Skin epidermis (tissue), 12 donors: ENCODE data around the gene PCCA.

Source experiments
- H3K27ac ChIP-seq, 21 experiments: fragments of 200-600 bp; sonication (generic) in 11 of 21; one replicate each; pipeline ENCODE4 v1.5.0; 2020; ENCODE audit warnings: mild to moderate bottlenecking in 3 of 21, inconsistent platforms in 2 of 21, moderate library complexity in 2 of 21
- H3K4me3 ChIP-seq, 7 experiments: fragments of 200-600 bp; sonication (generic) in 2 of 7; one replicate each; pipeline ENCODE4 v1.5.0; 2020; ENCODE audit warnings: inconsistent platforms in 2 of 7, mild to moderate bottlenecking in 2 of 7, moderate library complexity in 1 of 7

The PCCA gene

GRCh38 chr13:100336795-100337516, 248.1 kb downstream of the PCCA start:
- Histone ChIP-seq H3K27ac (no peak overlapping the region), H3K4me3 (no peak overlapping the region)

GRCh38 chr13:100338275-100338674, 249.4 kb downstream of the PCCA start:
- no peak overlapping the region for H3K27ac ChIP-seq
- H3K4me3 ChIP-seq, result no peak overlapping the region

GRCh38 chr13:100339411-100339940, 250.6 kb downstream of the PCCA start:
- Histone ChIP-seq H3K4me3 (no peak overlapping the region), H3K27ac (no peak overlapping the region)

- H3K27ac ChIP-seq, result no peak overlapping the region
- no peak overlapping the region for H3K4me3 ChIP-seq
Observed at GRCh38 chr13:100340865-100341264, 252.0 kb downstream of the PCCA start.

DNA sequence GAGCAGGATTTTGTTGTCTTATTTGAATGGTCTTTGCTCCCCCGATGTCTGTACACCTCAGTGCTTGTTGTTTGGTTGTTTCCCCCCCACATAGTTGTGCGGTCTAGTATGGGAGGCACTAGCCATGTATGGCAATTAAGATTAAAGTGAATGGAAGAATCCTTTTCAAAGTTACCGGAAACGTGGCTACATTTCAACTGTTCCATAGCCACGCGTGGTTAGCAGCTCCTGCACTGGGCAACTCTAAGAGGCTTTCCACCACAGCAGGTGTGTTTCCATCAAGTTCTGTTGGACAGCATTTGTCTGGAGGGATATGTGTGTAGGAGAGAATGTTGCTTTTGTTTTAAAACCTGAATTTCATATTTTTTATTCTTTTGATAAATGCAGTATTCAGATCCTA, 252.4 kb downstream of the PCCA start:
- no peak overlapping the region for H3K4me3 ChIP-seq
- H3K27ac ChIP-seq, result no peak overlapping the region

- no peak overlapping the region for H3K27ac ChIP-seq
- no peak overlapping the region for H3K4me3 ChIP-seq
Observed at GRCh38 chr13:100344544-100344943, 255.7 kb downstream of the PCCA start.

- H3K4me3 ChIP-seq, result no peak overlapping the region
- H3K27ac ChIP-seq, result no peak overlapping the region
Observed at GRCh38 chr13:100347968-100348367, 259.1 kb downstream of the PCCA start.

- Histone ChIP-seq H3K4me3 (no peak overlapping the region), H3K27ac (no peak overlapping the region)
Observed at GRCh38 chr13:100349594-100349993, 260.7 kb downstream of the PCCA start.

DNA sequence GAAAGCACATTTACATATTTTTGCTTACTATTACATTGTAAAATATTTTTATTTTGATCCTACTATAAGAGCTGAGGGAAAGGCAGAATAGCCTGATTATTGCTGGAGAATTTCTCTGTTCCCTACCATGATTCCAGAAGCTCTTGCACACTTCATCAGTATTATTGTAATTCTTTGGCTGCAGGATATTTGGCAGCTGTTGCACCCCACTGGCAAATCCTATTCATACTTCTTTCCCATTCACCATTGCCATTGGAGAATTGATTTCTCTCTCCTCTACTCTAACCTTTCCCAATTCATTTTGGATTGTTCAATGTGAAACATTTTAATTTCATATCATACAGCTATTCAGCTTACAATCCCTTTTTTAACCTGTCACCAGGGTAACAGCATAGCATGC, 261.7 kb downstream of the PCCA start:
- Histone ChIP-seq H3K27ac (no peak overlapping the region), H3K4me3 (no peak overlapping the region)

- H3K4me3 ChIP-seq, result no peak overlapping the region
- H3K27ac ChIP-seq, result no peak overlapping the region
Observed at GRCh38 chr13:100356426-100356825, 267.5 kb downstream of the PCCA start.

DNA sequence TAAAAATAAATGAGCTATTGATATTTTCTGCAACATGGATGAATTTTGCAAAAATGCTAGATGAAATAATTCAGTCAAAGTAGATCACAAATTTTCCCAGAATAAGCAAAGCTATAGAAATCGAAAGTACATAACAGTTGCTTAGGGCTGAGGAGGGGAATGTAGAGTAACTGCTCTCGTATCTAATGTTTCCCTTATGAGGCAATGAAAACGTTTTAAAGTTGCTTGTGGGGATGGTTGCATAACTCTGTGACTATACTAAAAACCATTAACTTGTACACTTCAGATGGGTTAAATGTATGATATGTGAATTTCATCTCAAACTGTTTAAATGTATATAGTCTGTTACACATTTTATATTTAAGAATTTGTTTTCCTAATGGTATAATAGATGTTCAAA, 268.0 kb downstream of the PCCA start:
- no peak overlapping the region for H3K27ac ChIP-seq
- no peak overlapping the region for H3K4me3 ChIP-seq

GRCh38 chr13:100357764-100358163, 268.9 kb downstream of the PCCA start:
- no peak overlapping the region for H3K27ac ChIP-seq
- H3K4me3 ChIP-seq, result no peak overlapping the region

- no peak overlapping the region for H3K4me3 ChIP-seq
- H3K27ac ChIP-seq, result no peak overlapping the region
Observed at GRCh38 chr13:100361504-100361903, 272.6 kb downstream of the PCCA start.

GRCh38 chr13:100362371-100362770, 273.5 kb downstream of the PCCA start:
- Histone ChIP-seq H3K4me3 (no peak overlapping the region), H3K27ac (no peak overlapping the region)

- Histone ChIP-seq H3K27ac (no peak overlapping the region), H3K4me3 (no peak overlapping the region)
Observed at GRCh38 chr13:100362781-100363180, 273.9 kb downstream of the PCCA start.

DNA sequence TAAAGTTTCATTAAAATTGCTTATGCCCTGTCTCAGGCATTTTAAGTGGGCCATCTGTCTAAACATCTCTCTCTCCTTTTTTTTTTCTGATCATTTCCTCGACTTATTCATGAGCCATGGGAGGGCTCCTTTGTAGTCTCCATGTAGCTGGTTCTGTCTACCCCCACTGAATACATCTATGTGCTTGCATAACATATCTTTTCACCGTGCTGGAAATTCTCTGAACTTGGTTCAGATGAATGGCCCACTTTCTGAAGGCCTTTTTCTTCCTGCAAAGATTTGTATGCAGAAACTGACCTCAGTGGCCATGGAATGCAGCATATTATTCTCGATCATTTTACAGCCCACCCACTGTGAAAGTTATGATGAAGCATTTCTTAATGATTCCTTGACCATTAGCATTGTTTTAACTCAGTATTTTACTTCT, 274.4 kb downstream of the PCCA start:
- H3K4me3 ChIP-seq, result no peak overlapping the region
- no peak overlapping the region for H3K27ac ChIP-seq

- H3K4me3 ChIP-seq, result no peak overlapping the region
Observed at GRCh38 chr13:100363874-100364273, 275.0 kb downstream of the PCCA start.

GRCh38 chr13:100364591-100364990, 275.7 kb downstream of the PCCA start:
- Histone ChIP-seq H3K27ac (no peak overlapping the region), H3K4me3 (no peak overlapping the region)

More at GRCh38 chr13:100363874-100364273, 275.0 kb downstream of the PCCA start:
- H3K27ac ChIP-seq, result no peak overlapping the region

GRCh38 chr13:100365680-100366079, 276.8 kb downstream of the PCCA start:
- no peak overlapping the region for H3K27ac ChIP-seq
- H3K4me3 ChIP-seq, result no peak overlapping the region

DNA sequence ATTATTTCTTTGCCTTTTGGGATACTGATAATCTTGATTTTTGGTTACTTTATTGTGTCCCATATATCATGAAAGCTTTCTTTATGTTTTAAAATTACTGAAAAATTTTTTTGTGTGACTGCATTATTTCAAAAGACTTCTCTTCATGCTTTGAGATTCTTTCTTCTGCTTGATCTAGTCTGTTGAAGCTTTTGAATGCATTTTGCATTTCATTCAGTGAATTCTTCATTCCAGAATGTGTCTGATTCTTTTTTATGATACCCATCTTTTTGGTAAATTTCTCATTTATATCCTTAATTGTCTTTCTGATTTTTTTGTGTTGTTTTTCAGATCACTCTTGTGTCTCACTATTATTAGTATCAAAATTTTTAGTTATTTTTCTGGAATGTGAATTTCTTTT, 289.6 kb downstream of the PCCA start:
- H3K27ac ChIP-seq, result no peak overlapping the region
- H3K4me3 ChIP-seq, result no peak overlapping the region

- H3K27ac ChIP-seq, result no peak overlapping the region
- no peak overlapping the region for H3K4me3 ChIP-seq
Observed at GRCh38 chr13:100381595-100382224, 292.8 kb downstream of the PCCA start.
